Activated T-cell treated with anti-CD3 and anti-CD28 coated beads, Interleukin-2, amount 50 U/mL, for 72 hours (primary cell): ENCODE data around the gene PTPRM. TPM values are rescaled to one million over a fixed set of nuclear protein-coding genes. Genes with fewer than 3 reads are reported as not detected.

ENCODE experiments used
- ATAC-seq, 2 donors: fragments of 150-1000 bp; cut with Tn5 transposase; replicated peaks in 1 of 2; 2 replicates each; pipeline ENCODE4 v1.10.0; 2021; ENCODE audit warnings: moderate library complexity in 2 of 2, mild to moderate bottlenecking in 1 of 2
- DNase-seq, 2 donors: peaks; one replicate each; pipeline ENCODE4 v3.0.0; 2021 to 2022; ENCODE audit warnings: mixed read lengths in 1 of 2
- H3K27ac Mint-ChIP-seq: one replicate; pipeline ENCODE4 v1.8.0; 2022; ENCODE audit warnings: mild to moderate bottlenecking, moderate library complexity, mixed read lengths
- H3K27me3 Mint-ChIP-seq: one replicate; pipeline ENCODE4 v1.8.0; 2022; ENCODE audit warnings: low read depth, mixed read lengths
- H3K36me3 Mint-ChIP-seq, 2 donors: one replicate each; pipeline ENCODE4 v1.8.0; 2022; ENCODE audit warnings: mixed read lengths in 2 of 2, mild to moderate bottlenecking in 1 of 2; ENCODE audit not compliant: insufficient read depth in 2 of 2
- H3K4me1 Mint-ChIP-seq: one replicate; pipeline ENCODE4 v1.8.0; 2022; ENCODE audit warnings: low read depth, mixed read lengths
- H3K4me3 Mint-ChIP-seq, 2 donors: one replicate each; pipeline ENCODE4 v1.8.0; 2022; ENCODE audit warnings: mild to moderate bottlenecking in 2 of 2, mixed read lengths in 2 of 2, moderate library complexity in 2 of 2
- H3K9me3 Mint-ChIP-seq, 2 donors: one replicate each; pipeline ENCODE4 v1.8.0; 2022; ENCODE audit warnings: mixed read lengths in 2 of 2
- total RNA-seq, 2 donors: library from RNA; stranded (reverse); gene quantifications; one replicate each; pipeline ENCODE4 v1.2.3, GENCODE V29; 2022

The PTPRM gene
- total RNA-seq, 2 donors from 2014 or later: 6.3 to 21.3 TPM

GRCh38 chr18:8169722-8170121 is 602.6 kb downstream of the PTPRM start:
- H3K36me3 Mint-ChIP-seq: no peaks in the 10 kb centered on the region
- H3K9me3 Mint-ChIP-seq: no peaks in the 10 kb centered on the region
- DNase-seq: no peak
- H3K4me1 Mint-ChIP-seq: no peaks in the 10 kb centered on the region
- no peak overlapping the region for H3K27ac Mint-ChIP-seq
- H3K27me3 Mint-ChIP-seq: no peaks in the 10 kb centered on the region
- no peak overlapping the region for H3K4me3 Mint-ChIP-seq
- no peak for ATAC-seq

GRCh38 chr18:8174771-8175170 is 607.7 kb downstream of the PTPRM start:
- Mint-ChIP-seq H3K9me3 (peaks cover 0 to 2% of the 10 kb centered on the region in 2 donors), H3K36me3 (peaks cover 0 to under 1% of the 10 kb centered on the region in 2 donors), H3K4me3 (no peak overlapping the region), H3K4me1 (no peaks in the 10 kb centered on the region), H3K27me3 (no peaks in the 10 kb centered on the region), H3K27ac (no peak overlapping the region)
- no peak for DNase-seq
- ATAC-seq: no peak

- no peak overlapping the region for H3K27ac Mint-ChIP-seq
- H3K36me3 Mint-ChIP-seq: peaks cover 0 to 2% of the 10 kb centered on the region in 2 donors
- H3K4me1 Mint-ChIP-seq: no peaks in the 10 kb centered on the region
- ATAC-seq (no peak), DNase-seq (no peak)
- no peak overlapping the region for H3K4me3 Mint-ChIP-seq
- peaks cover 0 to 5% of the 10 kb centered on the region in 2 donors for H3K9me3 Mint-ChIP-seq
- no peaks in the 10 kb centered on the region for H3K27me3 Mint-ChIP-seq
Measured at GRCh38 chr18:8175501-8176061, 608.5 kb downstream of the PTPRM start.

GRCh38 chr18:8176109-8176508 is 609.0 kb downstream of the PTPRM start:
- no peak for ATAC-seq
- Mint-ChIP-seq H3K36me3 (peaks cover 0 to 2% of the 10 kb centered on the region in 2 donors), H3K27me3 (no peaks in the 10 kb centered on the region)

GRCh38 chr18:8176554-8176953 is 609.4 kb downstream of the PTPRM start:
- Mint-ChIP-seq H3K4me3 (no peak overlapping the region), H3K4me1 (no peaks in the 10 kb centered on the region), H3K27me3 (no peaks in the 10 kb centered on the region), H3K9me3 (peaks cover 0 to 5% of the 10 kb centered on the region in 2 donors), H3K36me3 (peaks cover 0 to 2% of the 10 kb centered on the region in 2 donors), H3K27ac (no peak overlapping the region)
- DNase-seq (no peak), ATAC-seq (no peak)

More at GRCh38 chr18:8176109-8176508, 609.0 kb downstream of the PTPRM start:
- DNase-seq: no peak
- no peak overlapping the region for H3K4me3 Mint-ChIP-seq
- peaks cover 0 to 5% of the 10 kb centered on the region in 2 donors for H3K9me3 Mint-ChIP-seq
- H3K4me1 Mint-ChIP-seq: no peaks in the 10 kb centered on the region
- no peak overlapping the region for H3K27ac Mint-ChIP-seq

DNA sequence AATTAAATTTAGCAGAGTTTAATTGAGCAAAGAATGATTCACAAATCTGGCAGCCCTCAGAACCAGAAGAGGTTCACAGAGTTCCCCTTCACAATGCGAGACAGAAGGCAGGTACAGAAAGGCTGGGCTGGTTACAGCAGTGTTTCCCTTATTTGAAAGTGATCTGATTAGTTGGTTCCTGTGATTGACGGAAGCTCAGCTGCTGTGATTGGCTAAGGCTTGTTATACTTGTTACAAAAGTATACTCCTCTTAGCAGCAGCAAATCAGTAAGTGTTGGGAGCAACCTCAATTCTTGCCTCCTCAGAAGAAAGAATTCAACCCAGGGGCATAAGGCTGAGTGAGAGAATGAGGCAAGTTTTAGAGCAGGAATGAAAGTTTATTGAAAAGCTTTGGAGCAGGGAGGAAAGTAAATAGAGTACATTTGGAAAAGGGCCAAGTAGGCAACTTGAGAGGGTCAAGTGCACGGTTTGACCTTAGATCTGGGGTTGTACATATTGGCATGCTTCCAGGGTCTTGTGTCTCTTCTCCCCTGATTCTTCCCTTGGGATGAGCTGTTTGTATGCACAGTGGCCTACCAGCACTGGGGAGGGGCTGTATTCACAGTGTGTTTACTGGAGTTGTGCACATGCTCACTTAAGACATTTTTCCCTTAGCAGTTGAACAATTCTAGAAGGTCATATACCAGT is 610.4 kb downstream of the PTPRM start:
- ATAC-seq: no peak
- Mint-ChIP-seq H3K4me1 (no peaks in the 10 kb centered on the region), H3K4me3 (no peak overlapping the region), H3K27me3 (no peaks in the 10 kb centered on the region), H3K27ac (no peak overlapping the region), H3K9me3 (peaks cover 0 to 5% of the 10 kb centered on the region in 2 donors), H3K36me3 (peaks cover 0 to 2% of the 10 kb centered on the region in 2 donors)
- no peak for DNase-seq

- Mint-ChIP-seq H3K4me1 (no peaks in the 10 kb centered on the region), H3K27me3 (no peaks in the 10 kb centered on the region), H3K27ac (no peak overlapping the region), H3K4me3 (no peak overlapping the region), H3K36me3 (no peaks in the 10 kb centered on the region), H3K9me3 (no peaks in the 10 kb centered on the region)
- DNase-seq (no peak), ATAC-seq (no peak)
Measured at GRCh38 chr18:8186413-8186812, 619.3 kb downstream of the PTPRM start.

DNA sequence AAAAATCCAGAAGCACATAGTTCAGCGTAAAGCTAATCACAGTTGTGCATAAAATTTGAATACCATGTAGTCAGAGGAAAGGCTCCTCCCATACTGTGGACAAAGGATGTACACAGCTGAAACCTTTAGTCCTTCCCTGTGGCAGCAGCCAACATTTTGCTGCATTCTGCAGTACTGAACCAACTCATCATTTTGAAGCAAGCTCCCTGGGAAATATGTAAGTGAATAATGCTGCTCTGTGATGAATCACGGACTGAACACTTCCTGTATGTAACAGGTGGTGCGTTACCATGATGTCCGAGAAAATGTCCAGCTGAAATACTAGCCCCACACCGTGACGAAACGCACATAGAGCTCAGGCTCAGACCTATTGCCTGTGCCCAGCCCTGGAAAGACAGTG is 621.1 kb downstream of the PTPRM start:
- Mint-ChIP-seq H3K4me1 (no peaks in the 10 kb centered on the region), H3K27ac (no peak overlapping the region), H3K9me3 (peaks cover 0 to 2% of the 10 kb centered on the region in 2 donors), H3K36me3 (no peaks in the 10 kb centered on the region), H3K27me3 (no peaks in the 10 kb centered on the region), H3K4me3 (no peak overlapping the region)
- DNase-seq (no peak), ATAC-seq (no peak)

DNA sequence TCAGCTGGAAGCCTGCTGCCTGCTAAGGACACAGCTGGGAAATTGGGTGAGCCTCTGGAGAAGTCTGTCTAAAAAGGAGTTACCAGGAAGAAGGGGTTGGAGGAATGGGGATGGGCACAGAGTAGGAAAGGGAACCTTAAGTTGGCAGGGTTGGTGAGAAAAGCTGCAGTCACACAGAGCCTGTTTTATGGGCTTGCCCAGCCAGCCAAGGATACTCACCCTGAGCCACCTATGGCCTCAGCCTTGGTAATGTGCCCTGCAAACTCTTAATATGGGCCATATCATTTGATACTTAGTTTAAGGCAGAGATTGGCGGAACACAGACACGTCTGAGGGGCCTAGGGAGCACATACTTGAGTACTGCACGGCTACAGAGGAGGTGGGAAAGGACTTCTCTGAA is 623.9 kb downstream of the PTPRM start:
- no peak for DNase-seq
- Mint-ChIP-seq H3K27ac (no peak overlapping the region), H3K4me1 (no peaks in the 10 kb centered on the region), H3K4me3 (no peak overlapping the region), H3K27me3 (no peaks in the 10 kb centered on the region), H3K9me3 (peaks cover 0 to 2% of the 10 kb centered on the region in 2 donors), H3K36me3 (no peaks in the 10 kb centered on the region)
- ATAC-seq: no peak

DNA sequence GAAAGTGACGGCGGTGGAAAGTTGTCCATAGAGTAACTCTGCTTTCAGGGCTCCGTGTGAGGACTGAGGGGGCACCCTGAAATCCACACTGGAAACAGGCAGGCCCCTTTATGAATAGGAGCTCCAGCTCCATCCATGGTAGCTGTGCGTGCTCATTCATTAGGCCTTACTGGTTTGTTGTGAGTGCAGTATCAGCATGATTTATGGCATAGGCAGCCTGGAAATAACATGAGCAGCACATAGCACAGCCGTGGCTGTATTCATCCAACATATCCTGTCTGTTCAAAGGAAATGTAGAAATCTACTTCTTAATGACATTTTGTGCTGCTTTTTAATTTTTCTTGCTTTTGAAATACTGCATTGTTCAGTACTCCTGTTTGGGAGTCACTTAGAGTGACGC is 627.3 kb downstream of the PTPRM start:
- H3K9me3 Mint-ChIP-seq: peaks cover 0 to 2% of the 10 kb centered on the region in 2 donors
- H3K4me1 Mint-ChIP-seq: no peaks in the 10 kb centered on the region
- H3K36me3 Mint-ChIP-seq: no peaks in the 10 kb centered on the region
- ATAC-seq (no peak), DNase-seq (no peak)
- no peak overlapping the region for H3K4me3 Mint-ChIP-seq
- no peak overlapping the region for H3K27ac Mint-ChIP-seq
- H3K27me3 Mint-ChIP-seq: no peaks in the 10 kb centered on the region

GRCh38 chr18:8196238-8196637 is 629.1 kb downstream of the PTPRM start:
- no peaks in the 10 kb centered on the region for H3K4me1 Mint-ChIP-seq
- DNase-seq: no peak
- H3K27me3 Mint-ChIP-seq: no peaks in the 10 kb centered on the region
- no peaks in the 10 kb centered on the region for H3K36me3 Mint-ChIP-seq
- H3K27ac Mint-ChIP-seq: no peak overlapping the region
- no peak overlapping the region for H3K4me3 Mint-ChIP-seq
- no peak for ATAC-seq
- H3K9me3 Mint-ChIP-seq: peaks cover 0 to 2% of the 10 kb centered on the region in 2 donors

- no peaks in the 10 kb centered on the region for H3K4me1 Mint-ChIP-seq
- no peaks in the 10 kb centered on the region for H3K27me3 Mint-ChIP-seq
- no peak for ATAC-seq
- no peaks in the 10 kb centered on the region for H3K36me3 Mint-ChIP-seq
- no peak for DNase-seq
- H3K9me3 Mint-ChIP-seq: peaks cover 0 to 2% of the 10 kb centered on the region in 2 donors
- no peak overlapping the region for H3K4me3 Mint-ChIP-seq
- no peak overlapping the region for H3K27ac Mint-ChIP-seq
Measured at GRCh38 chr18:8197499-8197898, 630.4 kb downstream of the PTPRM start.

GRCh38 chr18:8207996-8208395 is 640.9 kb downstream of the PTPRM start:
- H3K27ac Mint-ChIP-seq: no peak overlapping the region
- H3K4me1 Mint-ChIP-seq: no peaks in the 10 kb centered on the region
- no peaks in the 10 kb centered on the region for H3K27me3 Mint-ChIP-seq
- peaks cover 2 to 4% of the 10 kb centered on the region in 2 donors for H3K9me3 Mint-ChIP-seq
- H3K36me3 Mint-ChIP-seq: no peaks in the 10 kb centered on the region
- DNase-seq (no peak), ATAC-seq (no peak)
- no peak overlapping the region for H3K4me3 Mint-ChIP-seq

GRCh38 chr18:8208716-8209115 is 641.6 kb downstream of the PTPRM start:
- DNase-seq: no peak
- no peaks in the 10 kb centered on the region for H3K36me3 Mint-ChIP-seq
- ATAC-seq: no peak
- no peaks in the 10 kb centered on the region for H3K4me1 Mint-ChIP-seq
- H3K9me3 Mint-ChIP-seq: peaks cover 2 to 4% of the 10 kb centered on the region in 2 donors
- no peaks in the 10 kb centered on the region for H3K27me3 Mint-ChIP-seq
- no peak overlapping the region for H3K4me3 Mint-ChIP-seq
- no peak overlapping the region for H3K27ac Mint-ChIP-seq
